Endothelial cell of umbilical vein (primary cell): ENCODE results near the gene MYCBP2. TPM values are rescaled to one million over a fixed set of nuclear protein-coding genes. Genes with fewer than 3 reads are reported as not detected.
"Not testable (repeated sequence)": the region's sequence is repeated elsewhere in the genome, so short reads cannot be mapped to it uniquely, and the experiment has no call there.

Experiments used
- BruUV-seq: library from RNA; stranded (reverse); fragments of 400-500 nt; replicated peaks from 2 replicates; lab custom pipeline; 2021; lab: Mats Ljungman, UMichigan
- CTCF ChIA-PET: fragments of 300-600, 350-600 bp; sonication (Branson Sonifier 250); formaldehyde crosslinking; loops from one replicate; lab custom pipeline; 2021; ENCODE audit warnings: antibody characterized with exemption, inconsistent platforms; lab: Charles Lee
- POLR2A ChIA-PET: fragments of 300-600, 350-600 bp; sonication (Branson Sonifier 250); formaldehyde crosslinking; loops from one replicate; lab custom pipeline; 2021; ENCODE audit warnings: antibody characterized with exemption, inconsistent platforms; lab: Charles Lee
- DNase-seq: peaks from one replicate; pipeline ENCODE4 v3.0.0-alpha.2; 2011; ENCODE audit warnings: low read depth, low spot score
- FAIRE-seq: peaks from 2 replicates; lab custom pipeline; 2011; peaks lifted over from hg19 to GRCh38; lab: Jason Lieb, UNC
- H2AFZ ChIP-seq: 2 replicates; pipeline ENCODE4 v1.6.0; 2012; ENCODE audit warnings: low read depth, low read length, control low read depth, inconsistent platforms
- H3K27ac ChIP-seq: 2 replicates; pipeline ENCODE4 v1.5.1; 2011; ENCODE audit warnings: low read depth, mild to moderate bottlenecking, control low read depth, low read length, moderate library complexity; ENCODE audit not compliant: insufficient read depth
- H3K27me3 ChIP-seq, 2 experiments: 2 replicates each; pipeline versions ENCODE4 v1.6.0 to v1.6.1; 2011; ENCODE audit warnings: low read length in 2 of 2, mixed read lengths in 1 of 2; ENCODE audit not compliant: control insufficient read depth in 2 of 2, insufficient read depth in 2 of 2
- H3K36me3 ChIP-seq, 2 experiments: 2 replicates in 1 of 2; 3 replicates in 1 of 2; pipeline ENCODE4 v1.5.1; 2011; ENCODE audit warnings: low read length in 2 of 2, mild to moderate bottlenecking in 1 of 2, moderate library complexity in 1 of 2; ENCODE audit not compliant: control insufficient read depth in 2 of 2, insufficient read depth in 2 of 2; ENCODE audit errors: extremely low read depth in 1 of 2
- H3K4me1 ChIP-seq: 3 replicates; pipeline ENCODE4 v1.5.1; 2011; ENCODE audit warnings: mild to moderate bottlenecking, low read length; ENCODE audit not compliant: control insufficient read depth, insufficient read depth; ENCODE audit errors: extremely low read depth
- H3K4me2 ChIP-seq: 2 replicates; pipeline ENCODE4 v1.6.1; 2011; ENCODE audit warnings: low read length, control low read depth, mixed read lengths; ENCODE audit not compliant: insufficient read depth
- H3K4me3 ChIP-seq, 3 experiments: fragments of 200-600 bp in 1 of 3; sonication (generic), shearing (Covaris generic) in 1 of 3; replicated peaks in 1 of 3; 2 replicates each; pipeline ENCODE4 v1.5.1; 2011 to 2016; ENCODE audit warnings: control low read depth in 3 of 3, low read length in 3 of 3, mild to moderate bottlenecking in 2 of 3, inconsistent platforms in 1 of 3, low read depth in 1 of 3, moderate library complexity in 1 of 3; ENCODE audit not compliant: insufficient read depth in 1 of 3
- H3K79me2 ChIP-seq: 2 replicates; pipeline ENCODE4 v1.6.0; 2012; ENCODE audit warnings: low read length, inconsistent platforms; ENCODE audit not compliant: control insufficient read depth, insufficient read depth
- H3K9ac ChIP-seq: replicated peaks from 2 replicates; pipeline ENCODE3; 2011; ENCODE audit warnings: low read length, control low read depth; ENCODE audit not compliant: insufficient read depth; ENCODE audit errors: extremely low read depth
- H3K9me1 ChIP-seq: replicated peaks from 3 replicates; pipeline ENCODE4 v1.6.0; 2011; ENCODE audit warnings: mild to moderate bottlenecking, low read length; ENCODE audit not compliant: control insufficient read depth, insufficient read depth; ENCODE audit errors: extremely low read depth
- H3K9me3 ChIP-seq: replicated peaks from 2 replicates; pipeline ENCODE4 v1.5.1; 2012; ENCODE audit warnings: low read length, inconsistent platforms; ENCODE audit not compliant: control insufficient read depth, insufficient read depth
- H4K20me1 ChIP-seq: replicated peaks from 2 replicates; pipeline ENCODE3; 2011; ENCODE audit warnings: mild to moderate bottlenecking, low read length; ENCODE audit not compliant: control insufficient read depth, insufficient read depth; ENCODE audit errors: extremely low read depth
- FOS ChIP-seq: IDR thresholded peaks from 2 replicates; pipeline ENCODE4 v1.6.1; 2011; ENCODE audit warnings: mild to moderate bottlenecking, low read length, moderate library complexity, borderline replicate concordance; ENCODE audit not compliant: insufficient read depth
- MYC ChIP-seq: IDR thresholded peaks from one replicate; pipeline ENCODE4 v1.6.1; 2011; ENCODE audit warnings: mild to moderate bottlenecking, low read depth, low read length
- dilution Hi-C: fragments of 300-500 bp; cut with MboI; formaldehyde crosslinking; loops from one replicate; pipeline ENCODE4 v1.15.0; 2019; ENCODE audit warnings: low sequenced_read_pairs; ENCODE audit not compliant: extremely low pct_ligation_motif_present
- intact Hi-C: fragments of 100-400 bp; cut with micrococcal nuclease; formaldehyde crosslinking; loops from one replicate; pipeline ENCODE4 v1.10.0; 2022
- polyA plus RNA-seq, 4 experiments: library from polyadenylated mRNA; depleted of rRNA in 3 of 4; stranded (reverse) in 3 of 4; unstranded in 1 of 4; fragments of >200 nt; gene quantifications; 2 replicates each; pipeline versions ENCODE4 v1.2.1 to v1.2.3, GENCODE V29; 2011 to 2012; ENCODE audit warnings: missing spikeins in 1 of 4
- total RNA-seq: library from RNA; stranded (reverse); gene quantifications from 2 replicates; pipeline ENCODE4 v1.2.3, GENCODE V29; 2021
- TF ChIP-seq, protein P1 (sequence below): IDR thresholded peaks from 2 replicates; pipeline ENCODE4 v1.6.1; 2011; ENCODE audit not compliant: insufficient read depth, insufficient read length

Gene MYCBP2
- total and polyA plus RNA-seq, 2 donors (not counting 3 experiments of a cell fraction or from before 2014, with no cell fraction given): 30.5 to 89.8 TPM

DNA sequence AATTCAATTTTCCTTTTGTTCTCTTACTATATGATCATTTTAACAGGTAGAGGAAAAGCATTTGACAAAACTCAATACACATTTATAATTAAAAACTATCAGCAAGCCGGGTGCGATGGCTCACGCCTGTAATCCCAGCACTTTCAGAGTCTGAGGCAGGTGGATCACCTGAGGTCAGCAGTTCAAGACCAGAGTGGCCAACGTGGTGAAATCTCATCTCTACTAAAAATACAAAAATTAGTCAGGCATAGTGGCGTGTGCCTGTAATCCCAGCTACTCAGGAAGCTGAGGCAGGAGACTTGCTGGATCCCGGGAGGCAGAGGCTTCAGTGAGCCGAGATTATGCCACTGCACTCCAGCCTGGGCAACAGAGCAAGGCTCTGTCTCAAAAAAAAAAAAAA is 11.4 kb downstream of the MYCBP2 start:
- H2AFZ ChIP-seq, H3K4me2 ChIP-seq, dilution Hi-C loops, H3K9me3 ChIP-seq, H3K27me3 ChIP-seq, H3K9ac ChIP-seq, H3K4me3 ChIP-seq, intact Hi-C loops, BruUV-seq, DNase-seq, H3K9me1 ChIP-seq, H3K27ac ChIP-seq, H4K20me1 ChIP-seq, FAIRE-seq, H3K36me3 ChIP-seq: not testable (repeated sequence)
- POLR2A ChIA-PET: interaction anchor here (0.6 kb wide), 1 partner anchor 87 kb away, joined by 3 read pairs; no protein-coding TSS in a partner anchor
- CTCF ChIA-PET: interaction anchor here (1.0 to 2.1 kb wide), 3 partner anchors 10 kb away, joined by 3 to 5 read pairs (median 5); no protein-coding TSS in a partner anchor
- peaks cover 23% of the 10 kb centered on the region for H3K4me1 ChIP-seq
- H3K79me2 ChIP-seq: peaks cover 72% of the 10 kb centered on the region

DNA sequence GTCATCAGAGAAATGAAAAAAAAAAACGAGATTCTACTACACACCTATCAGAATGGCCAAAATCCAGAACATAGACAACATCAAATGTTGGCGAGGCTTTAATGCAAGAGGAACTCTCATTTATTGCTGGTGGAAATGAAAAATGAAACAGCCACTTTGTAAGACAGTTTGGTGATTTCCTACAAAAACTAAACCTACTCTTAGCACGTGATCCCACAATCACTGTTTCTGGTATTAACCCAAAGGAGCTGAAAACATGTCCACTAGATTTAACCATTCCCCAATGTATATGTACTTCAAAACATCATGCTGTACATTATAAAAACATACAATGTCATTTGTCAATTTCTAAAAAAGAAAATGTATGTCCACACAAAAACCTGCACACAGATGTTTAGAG is 13.0 kb downstream of the MYCBP2 start:
- CTCF ChIA-PET: interaction anchor here (0.9 to 1.9 kb wide), 2 partner anchors 12 to 13 kb away, joined by 3 to 5 read pairs; partner anchors contain the start of gene MYCBP2
- POLR2A ChIA-PET: no interaction called here

More for the DNA sequence above, 13.0 kb downstream of the MYCBP2 start:
- Histone ChIP-seq H4K20me1 (peaks cover 2% of the 10 kb centered on the region), H3K9ac (no peak overlapping the region), H3K36me3 (no peaks in the 10 kb centered on the region), H3K9me1 (no peaks in the 10 kb centered on the region), H3K4me2 (no peak overlapping the region), H2AFZ (no peak overlapping the region), H3K4me1 (peaks cover 34% of the 10 kb centered on the region), H3K9me3 (no peaks in the 10 kb centered on the region), H3K4me3 (no peak overlapping the region), H3K27ac (no peak overlapping the region), H3K79me2 (peaks cover 72% of the 10 kb centered on the region), H3K27me3 (no peaks in the 10 kb centered on the region)
- TF ChIP-seq FOS: no peak
- no peak for TF ChIP-seq MYC
- TF ChIP-seq, protein P1, sequence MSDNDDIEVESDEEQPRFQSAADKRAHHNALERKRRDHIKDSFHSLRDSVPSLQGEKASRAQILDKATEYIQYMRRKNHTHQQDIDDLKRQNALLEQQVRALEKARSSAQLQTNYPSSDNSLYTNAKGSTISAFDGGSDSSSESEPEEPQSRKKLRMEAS: no peak
- DNase-seq (no peak), FAIRE-seq (no peak)
- dilution Hi-C loops: no loop called here
- intact Hi-C loops: no loop called here
- no TSS peak for BruUV-seq
